Astrocyte (in vitro differentiated cells and primary cell): ENCODE results near the gene PTGER2. TPM values are rescaled to one million over a fixed set of nuclear protein-coding genes. Genes with fewer than 3 reads are reported as not detected.

Experiments used
- DNase-seq: peaks from one replicate; pipeline ENCODE4 v3.0.0-alpha.2; 2010; ENCODE audit warnings: low read depth
- FAIRE-seq: peaks from 2 replicates; lab custom pipeline; 2011; peaks lifted over from hg19 to GRCh38; lab: Jason Lieb, UNC
- H2AFZ ChIP-seq: 2 replicates; pipeline ENCODE4 v1.6.0; 2012; ENCODE audit warnings: low read depth, low read length, inconsistent platforms
- H3K27ac ChIP-seq: 2 replicates; pipeline ENCODE4 v1.5.1; 2011; ENCODE audit warnings: low read depth, low read length, inconsistent platforms
- H3K27me3 ChIP-seq: 2 replicates; pipeline ENCODE4 v1.6.0; 2011; ENCODE audit warnings: low read length, inconsistent platforms; ENCODE audit not compliant: insufficient read depth
- H3K36me3 ChIP-seq: 2 replicates; pipeline ENCODE4 v1.5.1; 2011; ENCODE audit warnings: low read length, inconsistent platforms; ENCODE audit not compliant: insufficient read depth
- H3K4me1 ChIP-seq: 2 replicates; pipeline ENCODE4 v1.5.1; 2011; ENCODE audit warnings: low read length, inconsistent platforms; ENCODE audit not compliant: insufficient read depth
- H3K4me2 ChIP-seq: 2 replicates; pipeline ENCODE4 v1.6.0; 2012; ENCODE audit warnings: low read length, inconsistent platforms
- H3K4me3 ChIP-seq: 2 replicates; pipeline ENCODE4 v1.5.1; 2011; ENCODE audit warnings: low read depth, mild to moderate bottlenecking, low read length, inconsistent platforms; ENCODE audit not compliant: insufficient read depth
- H3K79me2 ChIP-seq: 2 replicates; pipeline ENCODE4 v1.6.0; 2012; ENCODE audit warnings: mild to moderate bottlenecking, low read length, inconsistent platforms; ENCODE audit not compliant: insufficient read depth
- H3K9ac ChIP-seq: 2 replicates; pipeline ENCODE4 v1.6.0; 2012; ENCODE audit warnings: mild to moderate bottlenecking, low read length, inconsistent platforms
- H3K9me3 ChIP-seq: 2 replicates; pipeline ENCODE4 v1.5.1; 2012; ENCODE audit warnings: low read depth, mild to moderate bottlenecking, low read length, inconsistent platforms; ENCODE audit not compliant: insufficient read depth
- H4K20me1 ChIP-seq: 2 replicates; pipeline ENCODE4 v1.6.0; 2012; ENCODE audit warnings: low read length, inconsistent platforms; ENCODE audit not compliant: insufficient read depth
- H3K27ac Mint-ChIP-seq: one replicate; pipeline ENCODE4 v1.8.0; 2021; ENCODE audit warnings: mild to moderate bottlenecking, mixed read lengths; ENCODE audit not compliant: unreplicated experiment
- H3K27me3 Mint-ChIP-seq: one replicate; pipeline ENCODE4 v1.8.0; 2021; ENCODE audit warnings: low read depth, mixed read lengths; ENCODE audit not compliant: unreplicated experiment
- H3K36me3 Mint-ChIP-seq: one replicate; pipeline ENCODE4 v1.8.0; 2021; ENCODE audit warnings: low read depth, mixed read lengths; ENCODE audit not compliant: unreplicated experiment
- H3K4me1 Mint-ChIP-seq: one replicate; pipeline ENCODE4 v1.8.0; 2021; ENCODE audit warnings: low read depth, mixed read lengths; ENCODE audit not compliant: unreplicated experiment
- H3K4me3 Mint-ChIP-seq: one replicate; pipeline ENCODE4 v1.8.0; 2021; ENCODE audit warnings: mild to moderate bottlenecking, moderate library complexity, mixed read lengths; ENCODE audit not compliant: unreplicated experiment
- H3K9me3 Mint-ChIP-seq: one replicate; pipeline ENCODE4 v1.8.0; 2021; ENCODE audit warnings: mild to moderate bottlenecking, mixed read lengths; ENCODE audit not compliant: unreplicated experiment
- CTCF ChIP-seq: IDR thresholded peaks from 2 replicates; pipeline ENCODE4 v1.5.1; 2011; ENCODE audit warnings: low read depth, mild to moderate bottlenecking, inconsistent platforms, low read length, moderate library complexity; ENCODE audit not compliant: insufficient read depth
- EZH2 ChIP-seq: IDR thresholded peaks from 2 replicates; pipeline ENCODE4 v1.6.1; 2012; ENCODE audit warnings: mild to moderate bottlenecking, low read length, inconsistent platforms; ENCODE audit not compliant: insufficient read depth
- total RNA-seq: library from RNA; stranded (reverse); gene quantifications from 2 replicates; pipeline ENCODE4 v1.2.1, GENCODE V29; 2021

Gene PTGER2
- total RNA-seq, 1 donor from 2014 or later: not detected

- DNase-seq (no peak), FAIRE-seq (no peak)
- H4K20me1 ChIP-seq: no peaks in the 10 kb centered on the region
- H3K4me1 Mint-ChIP-seq: peaks cover 3% of the 10 kb centered on the region
- no peaks in the 10 kb centered on the region for H3K36me3 ChIP-seq
- H3K79me2 ChIP-seq: no peaks in the 10 kb centered on the region
- H3K9ac ChIP-seq: no peak overlapping the region
- H3K9me3 ChIP-seq: no peaks in the 10 kb centered on the region
- TF ChIP-seq EZH2 (no peak), CTCF (no peak)
- H3K27ac Mint-ChIP-seq: no peak overlapping the region
- no peak overlapping the region for H2AFZ ChIP-seq
- no peak overlapping the region for H3K4me3 ChIP-seq
- H3K27ac ChIP-seq: no peak overlapping the region
- peaks cover 7% of the 10 kb centered on the region for H3K4me1 ChIP-seq
- no peaks in the 10 kb centered on the region for H3K36me3 Mint-ChIP-seq
- no peak overlapping the region for H3K4me3 Mint-ChIP-seq
- H3K27me3 ChIP-seq: no peaks in the 10 kb centered on the region
- no peak overlapping the region for H3K4me2 ChIP-seq
- H3K9me3 Mint-ChIP-seq: peaks cover 4% of the 10 kb centered on the region
- no peaks in the 10 kb centered on the region for H3K27me3 Mint-ChIP-seq
Observed at GRCh38 chr14:52377940-52378339, 63.8 kb downstream of the PTGER2 start.

Other genes starting within 250 kb of the PTGER2 start
- 11.4 and 22.3 TPM in 2 replicates for gene NID2, start 245.3 kb upstream of the PTGER2 start, total RNA-seq
- gene PTGDR, start 46.6 kb upstream of the PTGER2 start, total RNA-seq: not detected in 2 replicates
- gene TXNDC16, start 238.2 kb downstream of the PTGER2 start, total RNA-seq: 1.7 and 1.9 TPM in 2 replicates
- 0.70 and 1.1 TPM in 2 replicates for gene GPR137C, start 238.5 kb downstream of the PTGER2 start, total RNA-seq